LNCAP (cell line): ENCODE data around the gene SLC6A5.

Source experiments
- TF ChIP-seq, protein P1 (sequence below): fragments of 450-650 bp; IDR thresholded peaks from 2 replicates; pipeline ENCODE4 v1.5.1; 2017; ENCODE audit warnings: mild to moderate bottlenecking

The SLC6A5 gene

DNA sequence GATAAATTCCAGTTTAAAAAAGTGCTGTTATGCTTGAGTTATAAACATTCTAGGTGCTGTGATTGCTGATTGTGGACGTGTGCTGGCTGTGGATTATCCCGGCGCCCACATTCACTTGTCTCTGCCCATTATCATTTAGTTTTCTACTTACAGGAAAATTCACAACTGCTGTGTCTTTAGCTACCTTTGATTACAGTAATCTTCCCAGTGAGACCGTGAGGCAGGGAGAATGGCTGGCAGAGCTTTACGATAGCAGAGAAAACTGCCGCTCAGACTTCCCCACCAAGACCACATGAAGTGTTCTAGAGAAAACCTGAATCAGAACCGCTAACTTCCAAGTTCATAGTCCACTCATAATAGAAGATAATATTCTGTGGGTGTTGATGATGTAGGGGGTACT, 35.4 kb downstream of the SLC6A5 start:
- TF ChIP-seq, protein P1, sequence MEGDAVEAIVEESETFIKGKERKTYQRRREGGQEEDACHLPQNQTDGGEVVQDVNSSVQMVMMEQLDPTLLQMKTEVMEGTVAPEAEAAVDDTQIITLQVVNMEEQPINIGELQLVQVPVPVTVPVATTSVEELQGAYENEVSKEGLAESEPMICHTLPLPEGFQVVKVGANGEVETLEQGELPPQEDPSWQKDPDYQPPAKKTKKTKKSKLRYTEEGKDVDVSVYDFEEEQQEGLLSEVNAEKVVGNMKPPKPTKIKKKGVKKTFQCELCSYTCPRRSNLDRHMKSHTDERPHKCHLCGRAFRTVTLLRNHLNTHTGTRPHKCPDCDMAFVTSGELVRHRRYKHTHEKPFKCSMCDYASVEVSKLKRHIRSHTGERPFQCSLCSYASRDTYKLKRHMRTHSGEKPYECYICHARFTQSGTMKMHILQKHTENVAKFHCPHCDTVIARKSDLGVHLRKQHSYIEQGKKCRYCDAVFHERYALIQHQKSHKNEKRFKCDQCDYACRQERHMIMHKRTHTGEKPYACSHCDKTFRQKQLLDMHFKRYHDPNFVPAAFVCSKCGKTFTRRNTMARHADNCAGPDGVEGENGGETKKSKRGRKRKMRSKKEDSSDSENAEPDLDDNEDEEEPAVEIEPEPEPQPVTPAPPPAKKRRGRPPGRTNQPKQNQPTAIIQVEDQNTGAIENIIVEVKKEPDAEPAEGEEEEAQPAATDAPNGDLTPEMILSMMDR, result no peak

DNA sequence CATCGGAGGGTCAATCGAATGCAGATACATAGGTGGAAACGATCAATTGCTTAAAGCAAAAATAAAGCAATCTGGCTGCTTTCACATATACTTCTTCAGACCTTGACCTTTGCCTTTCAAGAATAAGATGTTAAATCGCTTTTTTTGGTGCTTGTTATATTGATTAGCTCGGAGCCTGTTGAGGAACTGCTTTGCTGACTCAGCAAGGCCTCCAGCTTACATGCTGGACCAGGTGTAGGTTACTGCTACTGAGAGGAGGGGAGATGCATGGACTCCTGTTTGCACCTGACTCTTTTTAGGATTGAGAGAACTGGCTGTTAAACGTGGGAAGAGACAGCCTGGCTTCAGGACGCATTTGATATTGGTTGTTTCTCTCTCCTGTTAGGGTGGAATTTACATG, 38.7 kb downstream of the SLC6A5 start:
- TF ChIP-seq, protein P1, result no peak

DNA sequence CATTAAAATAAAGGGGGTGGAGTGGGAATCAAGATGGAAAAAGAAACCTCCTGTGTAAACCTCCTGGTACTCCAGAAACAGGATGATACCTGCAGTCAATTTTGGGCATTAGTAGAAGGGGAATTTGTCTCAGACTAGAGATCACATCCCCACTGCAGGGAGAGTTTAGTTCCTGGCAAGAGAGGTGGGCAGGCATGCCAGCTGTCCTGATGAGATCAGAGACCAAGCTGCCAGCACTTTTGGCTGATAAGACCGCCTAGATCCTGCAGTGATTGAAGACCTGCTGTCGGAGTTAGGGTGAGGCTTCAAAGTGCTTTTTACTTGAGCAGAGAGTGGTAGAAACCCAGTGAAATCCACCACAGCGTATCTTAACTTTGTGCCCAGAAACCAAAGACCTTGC, 40.3 kb downstream of the SLC6A5 start:
- TF ChIP-seq, protein P1, result no peak

DNA sequence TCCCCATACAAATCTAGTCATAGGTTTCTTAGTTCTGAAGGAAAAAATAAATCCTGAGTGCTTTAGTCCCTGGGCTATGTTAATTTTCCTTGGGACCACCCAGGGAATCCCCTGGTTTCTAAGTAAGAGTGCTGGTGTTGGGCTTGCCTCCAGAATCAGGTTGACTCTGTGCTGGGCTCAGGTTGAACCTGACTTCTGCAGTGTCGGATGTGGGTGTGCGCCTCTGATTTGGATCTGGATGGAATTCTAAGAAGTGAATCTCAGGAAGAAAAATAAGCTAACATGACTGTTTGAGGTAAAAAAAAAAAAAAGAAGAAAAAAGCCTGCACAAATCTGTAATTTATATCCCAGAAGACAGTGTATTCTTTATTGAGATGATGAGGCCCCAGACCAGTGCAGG, 41.0 kb downstream of the SLC6A5 start:
- TF ChIP-seq, protein P1, result no peak

DNA sequence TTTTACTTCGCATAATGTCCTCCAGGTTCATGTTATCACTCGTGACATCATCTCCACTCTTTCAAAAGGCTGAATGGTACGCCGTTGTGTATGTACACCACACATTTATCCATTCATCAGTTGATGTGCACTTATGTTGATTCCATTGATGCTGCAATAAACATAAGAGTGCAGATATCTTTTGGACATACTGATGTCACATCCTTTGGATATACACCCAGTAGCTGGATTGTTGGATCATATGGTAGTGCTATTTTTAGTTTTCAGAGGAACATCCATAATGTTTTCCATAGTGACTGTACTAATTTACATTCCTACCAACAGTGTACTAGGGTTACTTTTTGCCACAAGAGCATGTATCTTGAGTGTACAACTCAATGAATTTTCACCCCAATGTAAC, 45.0 kb downstream of the SLC6A5 start:
- TF ChIP-seq, protein P1, result no peak

DNA sequence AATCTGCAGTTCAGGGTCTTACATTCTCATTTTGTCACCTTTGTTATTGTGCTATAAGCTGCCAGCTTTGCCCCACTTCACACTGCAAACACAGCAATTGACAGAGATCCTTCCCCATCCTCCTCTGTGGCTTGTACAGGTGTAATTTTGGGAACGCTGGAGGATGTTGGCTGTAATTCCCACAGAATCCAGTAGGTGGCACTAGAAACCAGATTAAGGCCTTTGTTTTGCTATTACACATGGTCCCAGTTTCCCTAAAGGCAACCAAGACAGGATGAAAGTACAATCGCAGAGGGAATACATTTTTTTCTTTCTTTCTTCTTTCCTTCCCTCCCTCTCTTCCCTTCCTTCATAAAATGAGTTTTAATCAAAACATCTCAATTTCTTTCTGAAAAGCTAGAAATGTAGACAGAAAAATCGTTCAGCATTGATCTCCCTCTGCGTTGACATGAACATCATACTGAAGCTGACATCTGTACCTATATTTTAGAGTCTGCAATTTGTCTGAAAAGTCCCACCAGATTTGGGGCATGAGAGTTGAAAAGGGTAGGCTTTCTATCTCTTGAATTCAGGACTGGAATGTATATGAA, 48.7 kb downstream of the SLC6A5 start:
- TF ChIP-seq, protein P1, result peak; percentile 85

DNA sequence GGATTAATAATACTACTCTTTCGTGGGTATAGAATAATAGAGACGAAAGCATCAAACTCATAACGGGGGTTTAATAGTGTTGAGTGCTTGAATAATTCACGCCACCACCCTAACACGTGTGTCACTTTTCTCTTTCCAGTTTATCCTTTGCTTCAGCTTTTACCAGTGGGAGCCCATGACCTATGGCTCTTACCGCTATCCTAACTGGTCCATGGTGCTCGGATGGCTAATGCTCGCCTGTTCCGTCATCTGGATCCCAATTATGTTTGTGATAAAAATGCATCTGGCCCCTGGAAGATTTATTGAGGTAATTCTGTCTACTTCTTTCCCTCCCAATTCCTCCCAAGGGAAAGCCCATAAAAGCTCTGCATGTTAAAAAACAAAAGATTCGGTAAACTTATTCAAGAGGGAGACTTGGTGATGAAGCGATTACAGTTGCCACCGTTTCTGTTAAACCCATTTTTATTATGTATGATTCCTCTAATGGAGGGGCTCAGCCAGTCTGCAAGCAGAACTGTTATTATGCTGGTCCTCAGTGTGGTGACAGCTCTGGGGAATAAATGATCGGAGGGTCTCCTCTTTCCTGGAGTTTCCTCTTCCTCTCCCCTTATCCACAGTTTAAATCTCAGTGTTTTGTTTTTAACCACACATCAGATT, 52.9 kb downstream of the SLC6A5 start:
- TF ChIP-seq, protein P1, result no peak
